Stimulated activated CD4-positive, alpha-beta T cell treated with anti-CD3 and anti-CD28 coated beads, Interleukin-12 subunit alpha, Interleukin-12 subunit beta, amount 100 ng/mL, for 4 hours (primary cell): ENCODE results near the gene ENOX1.
"Not testable (repeated sequence)": the region's sequence is repeated elsewhere in the genome, so short reads cannot be mapped to it uniquely, and the experiment has no call there.

Source experiments
- DNase-seq: peaks from one replicate; pipeline ENCODE4 v3.0.0-alpha.2; 2020

Gene ENOX1

GRCh38 chr13:43180036-43180660 lies 606.6 kb downstream of the ENOX1 start:
- no peak for DNase-seq

- DNase-seq, result no peak
Measured at GRCh38 chr13:43171489-43171888, 615.3 kb downstream of the ENOX1 start.

- DNase-seq, result no peak
Measured at GRCh38 chr13:43170506-43170905, 616.3 kb downstream of the ENOX1 start.

DNA sequence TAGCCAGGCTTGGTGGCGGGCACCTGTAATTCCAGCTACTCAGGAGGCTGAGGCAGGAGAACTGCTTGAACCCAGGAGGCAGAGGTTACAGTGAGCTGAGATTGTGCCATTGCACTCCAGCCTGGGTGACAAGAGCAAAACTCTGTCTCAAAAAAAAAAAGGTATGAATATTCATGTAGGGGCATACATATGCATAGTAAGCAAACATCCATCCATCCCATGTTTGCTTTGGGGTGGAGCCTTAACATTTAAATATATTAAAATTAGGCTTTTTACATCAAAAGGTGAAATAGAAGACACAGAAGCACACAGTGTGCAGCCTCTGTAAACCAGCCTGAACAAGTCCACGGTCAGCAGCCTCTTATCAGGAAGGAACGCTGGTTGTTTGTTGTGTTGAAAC lies 618.3 kb downstream of the ENOX1 start:
- not testable (repeated sequence) for DNase-seq

- no peak for DNase-seq
Measured at GRCh38 chr13:43167731-43168130, 619.0 kb downstream of the ENOX1 start.

DNA sequence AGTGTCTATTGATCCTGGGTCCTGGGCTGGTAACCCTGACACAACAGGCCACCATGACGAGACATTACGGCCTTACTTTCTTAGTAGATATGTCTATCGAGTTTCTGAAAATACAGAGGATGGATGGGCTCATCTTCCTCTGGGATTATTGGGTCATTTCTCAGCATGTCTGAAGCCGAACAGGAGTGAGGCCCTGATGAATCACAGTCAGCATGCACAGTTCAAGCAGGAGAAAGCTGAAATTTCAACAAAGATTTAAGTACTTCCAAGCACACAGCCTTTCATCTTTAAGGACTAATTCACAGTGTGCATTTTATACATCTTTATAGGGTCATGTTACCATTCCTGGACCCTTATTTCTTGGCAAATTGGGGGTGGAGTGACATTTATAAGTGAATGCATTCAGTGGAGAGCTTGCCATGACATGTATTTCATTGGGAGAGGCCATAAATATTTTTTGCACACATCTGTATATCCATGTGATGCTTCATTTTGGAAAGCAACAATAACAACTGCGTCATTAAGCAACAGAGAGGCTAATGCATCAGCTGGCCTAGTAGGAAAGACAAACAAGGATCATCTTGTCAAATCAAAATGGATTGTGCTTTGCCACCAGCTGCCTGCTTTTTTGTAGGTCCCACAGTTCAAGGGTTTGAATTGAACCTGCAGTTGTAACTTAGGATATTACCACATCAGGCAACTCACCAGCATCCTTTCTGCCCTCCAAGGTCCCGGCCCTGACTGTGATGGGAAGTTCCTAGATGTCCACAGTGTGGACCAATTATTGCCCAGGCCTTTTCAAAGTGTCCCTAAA lies 619.9 kb downstream of the ENOX1 start:
- no peak for DNase-seq
